Medulla oblongata (tissue), 1 donor: ENCODE data around the gene PDPK1.
"Not testable (repeated sequence)": the region's sequence is repeated elsewhere in the genome, so short reads cannot be mapped to it uniquely, and the experiment has no call there.

ENCODE experiments used
- DNase-seq: peaks from one replicate; pipeline ENCODE4 v3.0.0-alpha.2; 2015; ENCODE audit errors: extremely low spot score

PDPK1 gene

GRCh38 chr16:2611877-2612276 is 74.1 kb downstream of the PDPK1 start:
- DNase-seq: not testable (repeated sequence)

GRCh38 chr16:2613251-2613650 is 75.4 kb downstream of the PDPK1 start:
- not testable (repeated sequence) for DNase-seq

- DNase-seq: no peak
Observed at GRCh38 chr16:2614761-2615191, 77.0 kb downstream of the PDPK1 start.

GRCh38 chr16:2618964-2619363 is 81.1 kb downstream of the PDPK1 start:
- DNase-seq: not testable (repeated sequence)

GRCh38 chr16:2619628-2620027 is 81.8 kb downstream of the PDPK1 start:
- not testable (repeated sequence) for DNase-seq

- DNase-seq: not testable (repeated sequence)
Observed at GRCh38 chr16:2620870-2621269, 83.0 kb downstream of the PDPK1 start.

- DNase-seq: not testable (repeated sequence)
Observed at GRCh38 chr16:2621395-2621794, 83.6 kb downstream of the PDPK1 start.

- DNase-seq: not testable (repeated sequence)
Observed at GRCh38 chr16:2627075-2627474, 89.3 kb downstream of the PDPK1 start.

GRCh38 chr16:2631203-2631602 is 93.4 kb downstream of the PDPK1 start:
- not testable (repeated sequence) for DNase-seq

GRCh38 chr16:2632291-2632690 is 94.5 kb downstream of the PDPK1 start:
- DNase-seq: not testable (repeated sequence)

GRCh38 chr16:2639071-2639721 is 101.4 kb downstream of the PDPK1 start:
- DNase-seq: not testable (repeated sequence)

GRCh38 chr16:2639722-2640072 is 101.9 kb downstream of the PDPK1 start:
- DNase-seq: not testable (repeated sequence)

- not testable (repeated sequence) for DNase-seq
Observed at GRCh38 chr16:2642561-2642960, 104.7 kb downstream of the PDPK1 start.

- DNase-seq: not testable (repeated sequence)
Observed at GRCh38 chr16:2644754-2645453, 107.1 kb downstream of the PDPK1 start.

GRCh38 chr16:2651268-2651871 is 113.5 kb downstream of the PDPK1 start:
- DNase-seq: not testable (repeated sequence)
